Measurements from ENCODE around the gene LIN37.

The LIN37 gene

GRCh38 chr19:35776102-35776788, 27.9 kb downstream of the LIN37 start:
- DNase-seq, result no peak

DNA sequence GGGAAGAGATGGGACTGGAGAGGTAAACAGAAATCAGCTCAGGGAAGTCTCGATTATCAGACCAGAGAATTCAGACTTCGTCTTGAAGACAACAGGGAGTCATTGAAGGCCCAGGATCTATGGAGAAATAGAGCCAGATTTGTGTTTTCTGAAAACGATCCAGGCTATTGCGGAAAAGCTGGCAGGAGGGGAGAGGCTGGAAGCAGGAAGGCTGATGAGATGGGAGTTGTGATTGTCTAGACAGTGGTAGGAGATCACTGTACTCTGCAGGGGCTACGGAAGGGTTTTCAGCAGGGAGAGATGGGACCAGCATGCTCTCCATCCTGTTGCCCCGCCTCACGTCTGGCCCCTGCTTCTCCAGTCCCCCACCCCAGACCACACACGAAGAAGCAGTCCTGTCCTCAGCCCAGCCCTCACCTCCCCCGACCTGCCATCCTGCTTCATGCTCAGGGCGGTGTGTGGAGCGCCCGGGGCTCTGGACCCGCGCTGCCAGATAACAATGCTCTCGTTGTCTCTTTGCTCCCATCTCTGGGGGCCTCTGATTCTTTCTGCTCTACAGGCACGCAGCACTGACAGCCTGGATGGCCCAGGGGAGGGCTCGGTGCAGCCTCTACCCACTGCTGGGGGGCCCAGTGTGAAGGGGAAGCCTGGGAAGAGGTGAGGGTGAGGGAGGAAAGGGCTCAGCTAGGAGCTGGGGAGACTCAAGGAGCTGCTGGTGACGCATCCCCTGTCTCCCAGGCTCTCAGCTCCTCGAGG, 28.9 kb downstream of the LIN37 start:
- no peak for DNase-seq

DNA sequence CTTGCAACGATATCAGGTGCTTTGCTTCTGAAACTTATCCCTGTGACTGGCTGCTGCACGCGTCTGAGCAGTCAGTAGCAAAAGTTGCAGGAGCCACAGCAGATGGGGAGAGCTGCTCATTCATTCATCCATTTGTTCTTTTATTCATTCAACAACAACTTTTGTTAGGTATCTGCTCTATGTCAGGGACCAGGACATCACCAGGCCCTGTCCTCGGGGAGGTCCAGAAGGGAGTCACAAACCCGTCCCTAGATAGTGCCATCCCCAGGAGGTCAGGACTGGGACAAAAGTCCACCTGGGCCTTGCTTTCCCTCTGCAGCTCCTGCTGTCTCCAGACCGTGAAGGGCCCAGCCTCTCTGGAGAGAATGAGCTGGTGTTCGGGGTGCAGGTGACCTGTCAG, 29.6 kb downstream of the LIN37 start:
- DNase-seq, result no peak

- no peak for DNase-seq
Measured at GRCh38 chr19:35779033-35779432, 30.7 kb downstream of the LIN37 start.

DNA sequence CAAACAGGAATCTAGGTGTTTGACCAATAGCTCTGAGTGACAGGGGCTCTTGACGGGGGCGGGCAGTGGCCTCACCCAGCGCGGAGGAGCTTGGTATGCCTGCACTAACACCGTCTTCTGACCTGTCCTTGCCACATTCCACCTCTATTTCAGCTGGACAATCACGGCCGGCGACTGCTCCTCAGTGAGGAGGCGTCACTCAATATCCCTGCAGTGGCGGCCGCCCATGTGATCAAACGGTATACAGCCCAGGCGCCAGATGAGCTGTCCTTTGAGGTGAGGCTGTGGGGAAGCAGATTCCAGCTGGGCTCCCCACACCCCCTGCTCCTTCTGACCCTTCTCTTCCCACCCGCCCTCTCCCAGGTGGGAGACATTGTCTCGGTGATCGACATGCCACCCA, 31.7 kb downstream of the LIN37 start:
- no peak for DNase-seq

DNA sequence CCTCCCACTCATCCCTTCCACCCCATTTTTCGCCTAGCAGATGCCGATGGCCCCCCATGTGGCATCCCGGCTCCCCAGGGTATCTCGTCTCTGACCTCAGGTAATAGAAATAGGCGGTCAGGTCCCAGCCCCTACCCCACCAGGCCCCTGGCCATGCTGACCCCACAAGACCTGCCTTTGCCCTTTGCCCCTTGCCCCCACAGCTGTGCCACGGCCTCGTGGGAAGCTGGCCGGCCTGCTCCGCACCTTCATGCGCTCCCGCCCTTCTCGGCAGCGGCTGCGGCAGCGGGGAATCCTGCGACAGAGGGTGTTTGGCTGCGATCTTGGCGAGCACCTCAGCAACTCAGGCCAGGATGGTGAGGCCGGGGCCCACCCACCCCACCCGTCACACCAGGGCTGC, 32.3 kb downstream of the LIN37 start:
- no peak for DNase-seq

DNA sequence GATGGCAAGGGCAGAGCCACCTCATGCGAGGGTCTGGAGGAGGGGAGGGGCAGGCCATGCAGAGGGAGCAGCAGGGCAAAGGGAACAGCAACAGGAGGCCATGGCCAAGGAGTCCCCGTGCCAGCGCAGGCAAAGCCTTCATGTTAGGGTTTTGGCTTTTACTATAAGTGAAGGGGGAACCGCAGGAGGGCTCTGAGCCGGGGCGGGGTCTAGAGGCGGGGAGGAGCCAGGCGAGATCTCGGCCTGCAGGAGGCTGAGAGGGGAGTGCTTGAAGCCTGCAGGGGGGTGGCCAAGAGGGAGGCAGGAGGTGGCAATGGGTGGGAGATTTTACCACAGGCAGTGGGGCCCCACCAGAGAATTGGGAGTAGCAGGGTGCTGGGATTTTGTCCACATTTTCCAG, 33.3 kb downstream of the LIN37 start:
- no peak for DNase-seq

DNA sequence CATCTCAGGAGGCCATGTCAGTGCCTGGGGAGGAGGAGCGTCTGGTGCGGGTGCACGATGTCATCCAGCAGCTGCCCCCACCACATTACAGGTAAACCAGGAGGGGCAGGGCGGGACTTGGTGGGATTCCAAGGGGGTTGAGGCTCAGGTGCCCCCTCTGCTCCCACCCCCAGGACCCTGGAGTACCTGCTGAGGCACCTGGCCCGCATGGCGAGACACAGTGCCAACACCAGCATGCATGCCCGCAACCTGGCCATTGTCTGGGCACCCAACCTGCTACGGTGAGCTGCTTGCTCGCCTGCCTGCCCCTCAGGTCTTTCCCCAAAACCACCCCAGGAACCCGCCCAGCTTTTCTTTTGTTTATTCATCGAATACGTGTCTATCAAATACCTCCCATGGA, 34.2 kb downstream of the LIN37 start:
- no peak for DNase-seq

- no peak for DNase-seq
Measured at GRCh38 chr19:35783469-35784434, 35.4 kb downstream of the LIN37 start.

GRCh38 chr19:35784503-35785338, 36.3 kb downstream of the LIN37 start:
- DNase-seq, result no peak

DNA sequence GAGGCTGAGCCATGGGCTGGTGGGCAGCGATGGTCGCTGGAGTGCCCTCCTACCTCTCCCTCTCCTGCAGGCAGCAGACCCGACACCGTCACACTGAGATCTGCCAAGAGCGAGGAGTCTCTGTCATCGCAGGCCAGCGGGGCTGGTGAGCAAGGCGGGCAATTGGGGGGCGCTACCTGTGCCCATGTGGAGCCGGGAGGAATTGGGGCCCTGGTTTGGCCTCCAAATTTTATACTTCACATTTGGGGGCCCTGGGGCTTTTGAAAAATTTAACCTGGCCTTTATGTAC, 36.9 kb downstream of the LIN37 start:
- DNase-seq, result no peak

DNA sequence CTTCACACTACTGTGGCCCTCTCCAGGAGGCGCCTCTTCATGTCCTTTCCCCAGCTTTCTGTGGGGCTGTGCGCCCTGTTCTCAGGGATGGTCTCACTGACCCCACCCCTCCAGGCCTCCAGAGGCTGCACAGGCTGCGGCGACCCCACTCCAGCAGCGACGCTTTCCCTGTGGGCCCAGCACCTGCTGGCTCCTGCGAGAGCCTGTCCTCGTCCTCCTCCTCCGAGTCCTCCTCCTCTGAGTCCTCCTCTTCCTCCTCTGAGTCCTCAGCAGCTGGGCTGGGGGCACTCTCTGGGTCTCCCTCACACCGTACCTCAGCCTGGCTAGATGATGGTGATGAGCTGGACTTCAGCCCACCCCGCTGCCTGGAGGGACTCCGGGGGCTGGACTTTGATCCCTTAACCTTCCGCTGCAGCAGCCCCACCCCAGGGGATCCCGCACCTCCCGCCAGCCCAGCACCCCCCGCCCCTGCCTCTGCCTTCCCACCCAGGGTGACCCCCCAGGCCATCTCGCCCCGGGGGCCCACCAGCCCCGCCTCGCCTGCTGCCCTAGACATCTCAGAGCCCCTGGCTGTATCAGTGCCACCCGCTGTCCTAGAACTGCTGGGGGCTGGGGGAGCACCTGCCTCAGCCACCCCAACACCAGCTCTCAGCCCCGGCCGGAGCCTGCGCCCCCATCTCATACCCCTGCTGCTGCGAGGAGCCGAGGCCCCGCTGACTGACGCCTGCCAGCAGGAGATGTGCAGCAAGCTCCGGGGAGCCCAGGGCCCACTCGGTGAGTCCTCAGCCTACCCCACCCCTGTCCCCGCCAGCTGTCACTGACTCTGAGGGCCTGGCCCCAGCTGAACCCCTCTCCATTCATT, 38.2 kb downstream of the LIN37 start:
- DNase-seq, result no peak

- no peak for DNase-seq
Measured at GRCh38 chr19:35787227-35787799, 38.9 kb downstream of the LIN37 start.

- no peak for DNase-seq
Measured at GRCh38 chr19:35788205-35788960, 40.0 kb downstream of the LIN37 start.

DNA sequence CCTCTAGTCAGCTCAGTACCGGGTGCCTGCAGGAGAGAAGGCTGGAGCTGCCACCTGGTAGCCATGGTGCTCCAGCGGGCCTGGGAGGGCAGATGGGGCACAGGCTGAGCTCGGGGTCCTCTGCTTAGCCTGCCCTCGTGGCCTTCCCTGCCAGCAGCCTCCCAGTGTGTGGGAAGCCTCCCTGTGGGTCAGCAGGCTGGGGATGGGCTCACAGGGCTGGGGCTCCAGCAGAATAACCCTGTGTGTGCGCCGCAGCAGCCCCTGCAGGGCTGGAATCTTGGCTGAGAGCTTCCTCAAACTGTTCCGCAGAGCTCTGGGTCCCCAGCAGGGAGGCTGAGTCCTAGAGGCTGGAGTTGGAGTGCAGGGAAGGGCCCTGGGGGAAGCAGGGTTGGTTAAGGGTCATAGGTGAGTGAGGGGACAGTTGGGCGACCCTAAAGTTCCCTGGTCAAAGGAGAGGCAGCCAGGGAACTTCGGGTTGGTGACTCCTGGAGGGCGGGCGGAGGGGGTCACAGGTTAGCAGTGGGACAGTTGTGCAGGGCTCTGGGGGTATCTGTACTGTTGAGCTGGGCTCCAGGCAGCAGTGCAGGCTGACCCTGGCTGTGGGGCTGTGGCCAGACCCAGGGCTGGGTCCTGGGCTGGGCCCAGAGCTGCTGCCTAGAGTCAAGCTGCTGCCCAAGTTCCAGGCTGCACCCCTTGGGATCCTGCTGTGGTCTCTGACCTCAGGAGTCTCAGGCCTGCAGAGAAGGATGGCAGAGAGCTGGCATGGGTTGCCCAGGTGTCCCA, 41.0 kb downstream of the LIN37 start:
- DNase-seq, result no peak

- no peak for DNase-seq
Measured at GRCh38 chr19:35789978-35790944, 41.9 kb downstream of the LIN37 start.

GRCh38 chr19:35790981-35791813, 42.8 kb downstream of the LIN37 start:
- DNase-seq, result peak; percentile 16

Data from activated CD4-positive, alpha-beta T cell treated with anti-CD3 and anti-CD28 coated beads, Interleukin-10, Interleukin-2, amounts not matched to agents 100 ng/mL and 50 ng/mL, durations not matched to agents 16 hours and 8 hours (primary cell).